GM18508 (cell line): ENCODE measurements around the gene BAD.
"Not testable (repeated sequence)": the region's sequence is repeated elsewhere in the genome, so short reads cannot be mapped to it uniquely, and the experiment has no call there.

ENCODE experiments used
- ATAC-seq: cut with Tn5 transposase; IDR thresholded peaks from one replicate; pipeline ENCODE4 v1.9.1; 2021; ENCODE audit warnings: moderate number of reproducible peaks; ENCODE audit not compliant: insufficient read depth, unreplicated experiment

The BAD gene

DNA sequence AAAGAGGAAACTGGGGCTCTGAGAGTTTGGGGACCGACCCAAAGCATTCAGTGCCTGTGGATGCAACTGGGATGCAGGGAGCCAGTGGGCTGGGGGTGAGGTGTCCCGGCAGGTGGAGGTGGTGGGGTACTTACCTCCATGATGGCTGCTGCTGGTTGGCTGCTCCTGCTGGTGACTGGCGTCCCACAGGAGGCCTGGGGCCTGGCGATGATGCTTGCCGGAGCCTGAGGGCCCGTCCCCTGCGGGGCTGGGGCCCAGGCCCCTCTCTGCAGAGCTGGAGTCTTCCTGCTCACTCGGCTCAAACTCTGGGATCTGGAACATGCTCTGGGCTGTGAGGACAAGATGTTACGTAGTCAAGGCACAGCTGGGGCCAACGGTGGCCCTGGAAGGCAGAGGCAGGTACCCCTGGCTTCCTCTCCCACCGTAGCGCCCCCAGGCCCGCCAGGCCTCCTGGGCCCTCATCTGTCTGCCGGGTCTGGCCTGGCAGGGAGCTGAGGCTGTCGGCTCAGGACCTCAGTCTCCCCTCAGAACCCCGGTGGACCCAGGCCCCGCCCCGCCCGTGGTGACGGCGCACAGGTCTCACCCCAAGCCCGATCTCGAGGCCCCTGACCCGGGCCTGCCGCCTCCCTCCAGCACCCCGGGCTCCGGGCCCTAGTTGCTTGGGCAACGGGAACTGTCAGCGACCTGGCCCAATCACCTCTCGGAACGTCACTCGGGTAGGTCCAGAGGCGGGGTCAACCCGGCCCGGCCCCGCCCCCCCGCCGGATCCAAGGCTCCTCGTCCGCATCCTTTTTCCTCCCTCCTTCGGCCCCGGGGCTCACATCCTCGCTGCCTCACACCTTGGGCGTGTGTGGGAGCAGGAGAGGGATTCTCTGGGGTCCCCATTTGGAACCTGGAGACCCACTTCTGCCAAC, at the start of gene BAD:
BAD (minus strand) TSS at position 618 of the 914 bp plus-strand sequence; CDS start at position 321, 297 bp downstream.
- no peak for ATAC-seq

DNA sequence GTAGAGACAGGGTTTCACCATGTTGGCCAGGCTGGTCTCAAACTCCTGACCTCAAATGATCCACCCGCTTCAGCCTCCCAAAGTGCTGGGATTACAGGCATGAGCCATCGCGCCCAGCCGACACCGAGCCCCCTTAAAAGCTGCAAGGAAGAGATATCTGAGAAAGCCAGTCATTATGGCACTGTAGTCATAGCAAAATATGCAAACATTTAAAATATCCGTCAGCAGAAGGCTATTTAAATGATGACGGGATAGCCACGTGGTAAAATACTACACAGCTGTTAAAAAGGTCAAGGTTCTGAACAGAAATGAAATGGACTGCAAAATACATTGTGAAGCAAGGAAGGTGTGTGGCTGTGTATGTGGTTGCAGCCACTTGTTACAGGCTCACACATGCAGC, 49.1 kb upstream of the BAD start:
- no peak for ATAC-seq

DNA sequence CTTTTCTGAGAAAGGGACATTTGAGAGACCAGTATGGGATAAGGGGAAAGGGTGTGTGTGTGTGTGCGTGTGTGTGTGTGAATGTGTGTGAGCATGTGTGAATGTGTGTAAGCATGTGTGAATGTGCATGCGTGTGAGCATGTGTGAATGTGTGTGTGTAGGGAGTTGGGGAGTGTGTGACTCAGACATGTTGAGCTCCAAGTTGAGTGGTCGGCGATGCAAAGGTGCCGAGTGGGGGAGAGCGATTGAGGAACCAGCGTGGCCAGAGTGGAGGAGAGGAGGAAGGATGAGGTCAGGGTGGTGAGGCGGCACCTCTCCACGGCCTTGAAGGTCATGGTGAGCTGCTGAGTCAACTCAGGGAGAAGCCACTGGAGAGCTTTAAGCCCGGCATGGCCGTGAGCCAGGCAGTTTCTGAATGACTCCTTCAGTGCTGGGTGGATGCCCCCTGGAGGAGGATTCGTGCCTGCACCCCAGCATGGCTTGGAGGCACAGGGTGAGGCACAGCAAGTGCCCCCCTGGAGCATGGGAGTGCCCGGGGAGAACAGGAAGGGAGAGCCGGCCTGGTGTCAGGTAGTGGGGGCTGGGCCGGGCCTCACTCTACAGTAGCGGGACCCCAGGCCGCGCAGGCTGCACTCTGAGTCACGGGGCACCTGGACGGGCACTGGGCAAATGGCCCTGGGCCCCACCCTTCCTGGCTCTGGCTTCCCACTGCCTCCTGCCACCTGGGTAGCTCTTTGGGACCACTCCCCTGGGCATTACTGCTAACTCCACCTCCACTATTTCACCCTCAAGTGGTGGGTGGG, 47.3 kb upstream of the BAD start:
- no peak for ATAC-seq

DNA sequence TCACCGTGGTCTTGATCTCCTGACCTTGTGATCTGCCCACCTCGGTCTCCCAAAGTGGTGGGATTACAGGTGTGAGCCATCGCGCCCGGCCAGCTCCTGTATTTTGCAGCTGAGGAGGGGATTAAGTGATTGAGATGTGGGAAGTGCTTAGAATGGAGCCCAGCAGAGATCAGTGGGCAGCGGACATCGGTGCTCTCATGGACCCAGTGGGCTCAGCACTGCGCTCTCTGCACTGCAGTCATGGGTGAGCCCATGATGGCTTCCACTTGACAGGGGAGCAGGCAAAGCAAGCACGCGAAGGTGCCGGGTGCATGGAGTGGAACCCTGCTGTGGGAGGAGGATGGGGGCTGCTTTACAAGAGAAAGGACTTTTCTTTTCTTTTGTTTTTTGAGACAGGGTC, 46.4 kb upstream of the BAD start:
- no peak for ATAC-seq

DNA sequence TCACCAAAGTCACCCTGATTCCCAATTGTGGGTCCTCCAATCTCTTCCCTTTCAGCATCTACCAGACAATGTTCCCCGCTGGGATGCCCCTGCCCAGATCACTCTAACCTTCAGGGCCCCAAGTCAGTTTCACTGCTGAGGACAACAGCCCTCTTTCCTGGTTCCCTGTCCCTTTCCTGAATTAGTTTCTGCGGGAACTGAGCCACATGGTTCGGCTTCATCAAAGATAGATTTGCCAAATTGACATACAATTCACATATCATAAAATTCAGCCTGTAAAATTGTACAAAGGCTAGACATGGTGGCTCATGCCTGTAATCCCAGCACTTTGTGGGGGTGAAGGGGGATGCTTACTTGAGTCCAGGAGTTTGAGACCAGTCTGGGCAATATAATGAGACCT, 43.5 kb upstream of the BAD start:
- ATAC-seq, result no peak

GRCh38 chr11:64327375-64327774, 42.9 kb upstream of the BAD start:
- no peak for ATAC-seq

DNA sequence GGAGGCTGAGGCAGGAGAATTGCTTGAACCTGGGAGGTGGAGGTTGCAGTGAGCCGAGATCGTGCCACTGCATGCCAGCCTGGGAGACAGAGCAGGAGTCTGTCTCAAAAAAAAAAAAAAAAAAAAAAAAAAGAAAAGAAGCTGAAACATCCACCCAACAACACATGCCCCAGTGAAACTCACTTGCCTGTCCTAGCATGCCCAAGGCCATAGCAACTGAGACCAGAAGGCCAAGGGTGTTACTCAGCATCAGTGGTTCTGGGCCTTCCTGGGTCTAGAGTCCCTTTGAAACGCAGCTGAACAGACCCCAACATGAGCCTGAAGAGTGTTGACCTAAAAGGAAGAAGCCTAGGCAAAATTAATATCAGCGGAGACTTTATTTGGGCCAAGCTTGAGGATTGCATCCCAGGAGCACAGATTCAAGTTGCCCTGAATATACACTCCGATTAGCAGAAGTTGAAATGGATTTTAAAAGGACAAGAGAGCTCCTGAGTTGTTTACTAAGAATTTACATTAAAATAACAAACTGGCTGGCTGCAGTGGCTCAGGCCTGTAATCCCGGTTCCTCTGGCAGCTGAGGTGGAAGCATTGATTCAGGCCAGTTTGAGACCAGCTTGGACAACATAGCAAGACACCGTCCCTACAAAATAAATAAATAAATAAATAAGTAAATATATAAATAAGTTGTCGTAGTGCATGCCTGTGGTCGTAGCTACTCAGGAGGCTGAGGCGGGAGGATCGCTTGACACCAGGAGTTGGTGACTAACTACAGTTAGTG, 40.4 kb upstream of the BAD start:
- no peak for ATAC-seq

GRCh38 chr11:64323984-64324383, 39.5 kb upstream of the BAD start:
- not testable (repeated sequence) for ATAC-seq

DNA sequence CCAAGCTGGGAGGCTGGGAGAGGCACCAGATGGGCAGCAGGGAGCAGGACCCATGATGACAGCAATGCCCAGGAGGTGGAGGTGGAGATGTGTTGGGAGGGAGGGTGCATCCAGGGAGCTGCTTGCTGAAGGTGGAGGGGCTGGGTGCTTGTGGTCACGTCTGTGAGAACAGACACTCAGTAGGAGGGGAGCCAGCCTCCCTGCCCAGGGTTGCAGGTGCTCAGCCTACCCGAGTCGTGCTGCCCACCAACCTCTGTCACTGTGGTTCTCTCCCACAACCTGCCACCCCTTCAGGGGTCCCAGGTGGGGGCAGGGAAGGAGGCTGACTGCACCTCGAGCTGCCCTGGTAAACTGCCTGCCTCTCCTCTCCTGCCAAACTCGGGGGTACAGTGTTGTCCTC, 38.9 kb upstream of the BAD start:
- no peak for ATAC-seq

GRCh38 chr11:64322925-64323260, 38.4 kb upstream of the BAD start:
- ATAC-seq, result no peak

GRCh38 chr11:64321533-64321932, 37.1 kb upstream of the BAD start:
- no peak for ATAC-seq

DNA sequence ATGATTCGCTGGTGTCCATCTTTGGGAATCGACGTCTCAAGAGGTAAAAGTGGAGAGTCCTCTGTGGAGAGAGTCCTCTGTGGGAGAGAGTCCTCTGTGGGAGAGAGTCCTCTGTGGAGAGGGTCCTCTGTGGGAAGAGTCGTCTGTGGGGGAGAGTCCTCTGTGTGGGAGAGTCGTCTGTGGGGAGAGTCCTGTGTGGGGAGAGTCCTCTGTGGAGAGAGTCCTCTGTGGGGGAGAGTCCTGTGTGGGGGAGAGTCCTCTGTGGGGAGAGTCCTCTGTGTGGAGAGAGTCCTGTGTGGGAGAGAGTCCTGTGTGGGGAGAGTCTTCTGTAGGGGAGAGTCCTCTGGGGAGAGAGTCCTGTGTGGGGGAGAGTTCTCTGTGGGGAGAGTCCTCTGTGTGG, 36.6 kb upstream of the BAD start:
- ATAC-seq, result no peak

GRCh38 chr11:64320556-64320955, 36.1 kb upstream of the BAD start:
- no peak for ATAC-seq

- ATAC-seq, result no peak
Measured at GRCh38 chr11:64318766-64319761, 34.6 kb upstream of the BAD start.

DNA sequence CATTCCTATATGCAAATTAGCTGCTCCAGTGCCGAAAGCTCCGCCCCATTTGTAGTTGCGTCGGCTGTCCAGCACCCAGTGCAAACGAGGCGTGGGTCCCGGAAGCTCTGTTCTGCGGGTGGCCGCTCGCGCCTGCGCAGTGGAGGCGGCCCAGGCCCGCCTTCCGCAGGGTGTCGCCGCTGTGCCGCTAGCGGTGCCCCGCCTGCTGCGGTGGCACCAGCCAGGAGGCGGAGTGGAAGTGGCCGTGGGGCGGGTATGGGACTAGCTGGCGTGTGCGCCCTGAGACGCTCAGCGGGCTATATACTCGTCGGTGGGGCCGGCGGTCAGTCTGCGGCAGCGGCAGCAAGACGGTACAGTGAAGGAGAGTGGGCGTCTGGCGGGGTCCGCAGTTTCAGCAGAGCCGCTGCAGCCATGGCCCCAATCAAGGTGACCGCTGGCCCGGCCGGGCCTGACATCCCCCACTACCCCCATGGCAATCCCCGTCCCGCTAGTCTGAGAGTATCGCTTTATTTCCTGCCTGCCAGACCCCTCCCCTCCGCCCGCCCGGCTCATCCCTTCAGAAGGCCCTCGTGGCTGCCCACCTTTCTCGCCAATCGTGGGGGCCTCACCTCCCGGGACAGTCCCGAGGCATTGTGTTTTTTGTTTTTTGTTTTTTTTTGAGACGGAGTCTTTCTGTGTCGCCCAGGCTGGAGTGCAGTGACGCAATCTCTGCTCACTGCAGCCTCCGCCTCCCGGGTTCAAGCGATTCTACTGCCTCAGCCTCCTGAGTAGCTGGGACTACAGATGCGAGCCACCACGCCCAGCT, 33.7 kb upstream of the BAD start, which contains the start of gene PRDX5:
PRDX5 (plus strand) TSS at position 161 of the 805 bp plus-strand sequence; CDS start at position 256, 95 bp downstream.
- peak; percentile 36 for ATAC-seq

DNA sequence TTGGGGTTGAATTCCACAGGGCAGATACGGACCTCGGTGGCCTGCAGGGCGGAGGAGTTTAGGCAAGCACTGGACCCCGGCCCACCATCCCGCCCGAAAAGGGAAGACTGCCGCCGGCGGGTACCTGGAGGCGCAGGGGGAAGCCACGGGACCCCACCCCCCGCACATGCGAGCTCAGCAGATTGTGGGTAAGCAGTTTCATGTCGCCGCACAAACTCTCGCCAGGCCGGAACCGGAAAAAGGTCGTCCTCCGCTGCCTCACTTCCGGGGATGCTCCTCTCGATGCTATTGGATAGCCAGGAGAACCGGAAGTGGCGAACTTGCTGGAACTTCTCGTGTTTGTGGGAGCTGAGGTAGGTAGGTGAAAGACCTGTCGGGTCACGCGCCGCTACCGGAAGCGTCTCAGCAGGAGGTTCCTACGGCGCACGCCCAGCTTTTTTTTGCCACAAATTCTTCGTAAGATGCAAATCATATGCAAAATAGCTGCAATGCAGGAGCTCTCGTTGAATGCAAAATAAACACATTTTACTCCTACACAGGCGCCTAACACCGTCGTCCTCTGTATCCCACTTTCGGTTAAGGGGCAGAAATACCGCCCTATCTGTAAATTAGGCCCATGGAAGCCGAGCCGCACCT, 33.0 kb upstream of the BAD start, which contains the start of gene TRMT112:
TRMT112 (minus strand) TSS at position 235 of the 636 bp plus-strand sequence; CDS start at position 202, 33 bp downstream.
- peak; percentile 45 for ATAC-seq

- no peak for ATAC-seq
Measured at GRCh38 chr11:64316672-64317324, 32.3 kb upstream of the BAD start.
